Keratinocyte (primary cell): Measurements from ENCODE around the gene SKA2. TPM values are rescaled to one million over a fixed set of nuclear protein-coding genes. Genes with fewer than 3 reads are reported as not detected.
"Not testable (repeated sequence)": the region's sequence is repeated elsewhere in the genome, so short reads cannot be mapped to it uniquely, and the experiment has no call there.

Experiments used
- DNase-seq: peaks from one replicate; pipeline ENCODE4 v3.0.0-alpha.2; 2011; ENCODE audit warnings: low read depth, missing footprints, low spot score
- FAIRE-seq: peaks from 2 replicates; lab custom pipeline; 2011; peaks lifted over from hg19 to GRCh38; lab: Jason Lieb, UNC
- H2AFZ ChIP-seq: 2 replicates; pipeline ENCODE4 v1.6.0; 2012; ENCODE audit warnings: low read length, control low read depth, inconsistent platforms; ENCODE audit not compliant: control insufficient read depth
- H3K27ac ChIP-seq: 2 replicates; pipeline ENCODE4 v1.5.1; 2011; ENCODE audit warnings: low read length; ENCODE audit not compliant: control insufficient read depth, insufficient read depth
- H3K27me3 ChIP-seq: 3 replicates; pipeline ENCODE4 v1.6.0; 2011; ENCODE audit warnings: low read length; ENCODE audit not compliant: control insufficient read depth, insufficient read depth; ENCODE audit errors: extremely low read depth
- H3K36me3 ChIP-seq, 2 experiments: 2 replicates in 1 of 2; 3 replicates in 1 of 2; pipeline ENCODE4 v1.5.1; 2011; ENCODE audit warnings: low read length in 2 of 2, mild to moderate bottlenecking in 1 of 2; ENCODE audit not compliant: control insufficient read depth in 2 of 2, insufficient read depth in 2 of 2; ENCODE audit errors: extremely low read depth in 1 of 2
- H3K4me1 ChIP-seq: 3 replicates; pipeline ENCODE4 v1.5.1; 2011; ENCODE audit warnings: low read length; ENCODE audit not compliant: control insufficient read depth, insufficient read depth; ENCODE audit errors: extremely low read depth
- H3K4me2 ChIP-seq: 3 replicates; pipeline ENCODE4 v1.6.0; 2011; ENCODE audit warnings: low read depth, low read length; ENCODE audit not compliant: control insufficient read depth, insufficient read depth; ENCODE audit errors: extremely low read depth
- H3K4me3 ChIP-seq, 3 experiments: fragments of 200-600 bp in 1 of 3; sonication (generic) in 1 of 3; 2 replicates in 2 of 3; 3 replicates in 1 of 3; pipeline ENCODE4 v1.5.1; 2011 to 2016; ENCODE audit warnings: low read length in 3 of 3, mild to moderate bottlenecking in 3 of 3, control low read depth in 2 of 3, inconsistent platforms in 1 of 3, low read depth in 1 of 3, mixed read lengths in 1 of 3, mixed run types in 1 of 3, moderate library complexity in 1 of 3; ENCODE audit not compliant: control insufficient read depth in 2 of 3, insufficient read depth in 2 of 3; ENCODE audit errors: extremely low read depth in 1 of 3
- H3K79me2 ChIP-seq: 2 replicates; pipeline ENCODE4 v1.6.0; 2012; ENCODE audit warnings: low read length; ENCODE audit not compliant: control insufficient read depth, insufficient read depth
- H3K9ac ChIP-seq: 3 replicates; pipeline ENCODE4 v1.6.0; 2011; ENCODE audit warnings: low read length; ENCODE audit not compliant: control insufficient read depth, insufficient read depth; ENCODE audit errors: extremely low read depth
- H3K9me1 ChIP-seq: 3 replicates; pipeline ENCODE4 v1.6.0; 2011; ENCODE audit warnings: low read length; ENCODE audit not compliant: control insufficient read depth, insufficient read depth; ENCODE audit errors: extremely low read depth
- H3K9me3 ChIP-seq: 2 replicates; pipeline ENCODE4 v1.5.1; 2012; ENCODE audit warnings: low read depth, low read length; ENCODE audit not compliant: control insufficient read depth
- H4K20me1 ChIP-seq: 3 replicates; pipeline ENCODE4 v1.6.0; 2011; ENCODE audit warnings: low read length; ENCODE audit not compliant: control insufficient read depth, insufficient read depth; ENCODE audit errors: extremely low read depth
- EZH2 ChIP-seq: IDR thresholded peaks from one replicate; pipeline ENCODE4 v1.6.1; 2012; ENCODE audit warnings: inconsistent platforms, mild to moderate bottlenecking, low read length, moderate library complexity
- dilution Hi-C: fragments of 300-500 bp; cut with MboI; formaldehyde crosslinking; loops from one replicate; pipeline ENCODE4 v1.7.0; 2020; ENCODE audit warnings: low sequenced_read_pairs; ENCODE audit not compliant: extremely low pct_ligation_motif_present
- polyA plus RNA-seq, 5 experiments: library from polyadenylated mRNA; depleted of rRNA in 3 of 5; stranded (reverse) in 3 of 5; stranded (forward) in 1 of 5; unstranded in 1 of 5; fragments of >200 nt; gene quantifications; 1 replicate in 1 of 5; 2 replicates in 3 of 5; 3 replicates in 1 of 5; pipeline versions ENCODE4 v1.2.1 to v1.2.3, GENCODE V29; 2011 to 2012; ENCODE audit warnings: missing spikeins in 2 of 5, low read depth in 1 of 5, low replicate concordance in 1 of 5
- TF ChIP-seq, protein P1 (sequence below), 3 experiments: IDR thresholded peaks in 1 of 3; conservative IDR thresholded peaks in 1 of 3; optimal IDR thresholded peaks in 1 of 3; 2 replicates in 2 of 3; 3 replicates in 1 of 3; pipeline versions ENCODE3 to v1.5.1; 2011; ENCODE audit warnings: low read length in 3 of 3, mild to moderate bottlenecking in 3 of 3, moderate library complexity in 2 of 3, control low read depth in 1 of 3, inconsistent platforms in 1 of 3; ENCODE audit not compliant: insufficient read depth in 2 of 3; ENCODE audit errors: extremely low read depth in 1 of 3

Gene SKA2
- polyA plus RNA-seq, 1 donor (not counting 4 experiments of a cell fraction or from before 2014, with no cell fraction given), result 52.8 TPM

DNA sequence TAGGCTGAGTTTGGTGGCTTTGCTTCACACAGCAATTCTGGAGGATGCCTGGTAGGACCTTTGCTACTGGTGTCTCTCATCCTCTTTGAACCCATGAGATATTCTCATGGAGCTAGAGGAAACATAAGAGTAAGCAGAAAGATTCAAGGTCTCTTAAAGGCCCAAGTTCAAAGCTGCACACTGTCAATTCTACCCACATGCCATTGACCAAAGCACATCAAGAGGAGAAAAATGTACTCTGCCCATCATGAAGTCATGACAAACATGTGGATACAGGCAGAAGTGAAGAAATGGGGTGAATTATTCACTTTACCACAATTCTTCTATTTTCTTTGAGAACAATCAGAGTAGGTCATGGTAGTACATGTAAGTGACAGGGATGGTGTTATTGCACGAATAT lies 13.1 kb downstream of the SKA2 start:
- no peak for DNase-seq
- Histone ChIP-seq H3K9me1 (no peaks in the 10 kb centered on the region), H3K9ac (peak overlapping the region; percentile 9), H3K4me3 (no peak overlapping the region), H2AFZ (no peak overlapping the region), H3K9me3 (no peaks in the 10 kb centered on the region), H3K4me1 (peaks cover 25% of the 10 kb centered on the region), H4K20me1 (no peaks in the 10 kb centered on the region), H3K36me3 (peaks cover 2 to 5% of the 10 kb centered on the region in 2 experiments), H3K27ac (peak overlapping the region; percentile 40), H3K4me2 (peak overlapping the region; percentile 16), H3K27me3 (no peaks in the 10 kb centered on the region), H3K79me2 (peaks cover 89% of the 10 kb centered on the region)
- FAIRE-seq, result no peak
- TF ChIP-seq, protein P1, sequence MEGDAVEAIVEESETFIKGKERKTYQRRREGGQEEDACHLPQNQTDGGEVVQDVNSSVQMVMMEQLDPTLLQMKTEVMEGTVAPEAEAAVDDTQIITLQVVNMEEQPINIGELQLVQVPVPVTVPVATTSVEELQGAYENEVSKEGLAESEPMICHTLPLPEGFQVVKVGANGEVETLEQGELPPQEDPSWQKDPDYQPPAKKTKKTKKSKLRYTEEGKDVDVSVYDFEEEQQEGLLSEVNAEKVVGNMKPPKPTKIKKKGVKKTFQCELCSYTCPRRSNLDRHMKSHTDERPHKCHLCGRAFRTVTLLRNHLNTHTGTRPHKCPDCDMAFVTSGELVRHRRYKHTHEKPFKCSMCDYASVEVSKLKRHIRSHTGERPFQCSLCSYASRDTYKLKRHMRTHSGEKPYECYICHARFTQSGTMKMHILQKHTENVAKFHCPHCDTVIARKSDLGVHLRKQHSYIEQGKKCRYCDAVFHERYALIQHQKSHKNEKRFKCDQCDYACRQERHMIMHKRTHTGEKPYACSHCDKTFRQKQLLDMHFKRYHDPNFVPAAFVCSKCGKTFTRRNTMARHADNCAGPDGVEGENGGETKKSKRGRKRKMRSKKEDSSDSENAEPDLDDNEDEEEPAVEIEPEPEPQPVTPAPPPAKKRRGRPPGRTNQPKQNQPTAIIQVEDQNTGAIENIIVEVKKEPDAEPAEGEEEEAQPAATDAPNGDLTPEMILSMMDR (optimal IDR thresholded peaks at IDR 0.05 in 1 of 3, IDR thresholded peaks at IDR 0.05 in 1 of 3, conservative IDR thresholded peaks at IDR 0.05 in 1 of 3; ENCODE audit: extremely low read depth in 1 of 3, insufficient read depth in 2 of 3, low read length in 3 of 3), result no peak
- dilution Hi-C loops, result no loop called here

DNA sequence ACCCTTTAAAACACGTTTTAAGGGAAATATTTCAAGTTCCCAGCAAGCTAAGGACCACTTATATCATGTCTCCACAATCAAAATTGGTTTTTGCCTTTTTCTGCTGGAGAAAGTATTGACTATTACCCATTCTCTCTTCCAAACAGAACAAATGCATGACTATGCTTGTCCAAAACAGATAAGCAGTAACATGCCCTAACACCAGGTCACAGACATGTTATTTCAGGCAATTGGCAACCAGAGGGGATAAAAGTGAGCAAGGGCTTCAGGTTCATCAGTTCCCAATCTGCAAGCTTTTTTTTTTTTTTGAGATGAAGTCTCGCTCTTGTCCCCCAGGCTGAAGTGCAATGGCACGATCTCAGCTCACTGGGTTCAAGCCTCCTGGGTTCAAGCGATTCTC lies 15.0 kb downstream of the SKA2 start:
- H3K9me1 ChIP-seq, result no peaks in the 10 kb centered on the region
- dilution Hi-C loops, result no loop called here
- H3K27ac ChIP-seq, result peak overlapping the region; percentile 51
- H4K20me1 ChIP-seq, result no peaks in the 10 kb centered on the region
- no peaks in the 10 kb centered on the region for H3K27me3 ChIP-seq
- H3K79me2 ChIP-seq, result peaks cover 87% of the 10 kb centered on the region
- peak overlapping the region; percentile 53 for H2AFZ ChIP-seq
- H3K36me3 ChIP-seq, result peaks cover 2% of the 10 kb centered on the region in 2 experiments
- DNase-seq (no peak), FAIRE-seq (peak; percentile 85)
- H3K9ac ChIP-seq, result no peak overlapping the region
- H3K9me3 ChIP-seq, result no peaks in the 10 kb centered on the region
- H3K4me2 ChIP-seq, result peak overlapping the region; percentile 90
- peaks cover 25% of the 10 kb centered on the region for H3K4me1 ChIP-seq
- H3K4me3 ChIP-seq, result peak overlapping the region in 2 of 3 experiments; percentile 48 to 60
- no peak for TF ChIP-seq EZH2
- TF ChIP-seq, protein P1 (optimal IDR thresholded peaks at IDR 0.05 in 1 of 3, IDR thresholded peaks at IDR 0.05 in 1 of 3, conservative IDR thresholded peaks at IDR 0.05 in 1 of 3; ENCODE audit: extremely low read depth in 1 of 3, insufficient read depth in 2 of 3, low read length in 3 of 3), result no peak

DNA sequence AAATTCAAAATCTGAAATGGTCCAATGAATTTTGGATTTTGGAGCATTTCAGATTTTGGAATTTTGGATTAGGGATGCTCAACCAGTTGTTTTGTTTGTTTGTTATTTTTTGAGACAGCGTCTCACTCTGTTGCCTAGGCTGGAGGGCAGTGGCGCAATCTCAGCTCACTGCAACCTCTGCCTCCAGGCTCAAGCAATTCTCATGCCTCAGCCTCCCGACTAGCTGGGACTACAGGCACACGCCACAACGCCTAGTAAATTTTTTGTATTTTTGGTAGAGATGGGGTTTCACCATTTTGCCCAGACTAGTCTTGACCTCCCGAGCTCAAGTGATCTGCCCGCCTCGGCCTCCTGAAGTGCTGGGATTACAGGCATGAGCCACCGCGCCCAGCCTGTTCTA lies 16.6 kb downstream of the SKA2 start:
- H3K36me3 ChIP-seq, H4K20me1 ChIP-seq, dilution Hi-C loops, H3K4me3 ChIP-seq, H3K27ac ChIP-seq, H2AFZ ChIP-seq, H3K9me1 ChIP-seq, DNase-seq, H3K4me2 ChIP-seq, H3K9me3 ChIP-seq, H3K9ac ChIP-seq, FAIRE-seq, H3K27me3 ChIP-seq: not testable (repeated sequence)
- H3K79me2 ChIP-seq, result peaks cover 85% of the 10 kb centered on the region
- peaks cover 25% of the 10 kb centered on the region for H3K4me1 ChIP-seq
